GM10248 (cell line): Measurements from ENCODE around the gene EPX.

ENCODE experiments used
- CTCF ChIA-PET: fragments of 300-600 bp; sonication (Branson Sonifier 250); formaldehyde crosslinking; extraction: SDS; loops from one replicate; lab custom pipeline; 2021; ENCODE audit warnings: antibody characterized with exemption; lab: Yijun Ruan, JAX
- POLR2A ChIA-PET: fragments of 350-650 bp; sonication (Branson Sonifier 250); formaldehyde crosslinking; extraction: SDS; loops from one replicate; lab custom pipeline; 2020; ENCODE audit warnings: antibody characterized with exemption; lab: Yijun Ruan, JAX
- DNase-seq: peaks from one replicate; pipeline ENCODE4 v3.0.0; 2012; ENCODE audit errors: extremely low spot score
- CTCF ChIP-seq: IDR thresholded peaks from 2 replicates; pipeline ENCODE4 v1.5.1; 2012; ENCODE audit warnings: mild to moderate bottlenecking, low read depth; ENCODE audit errors: extremely low read depth, missing control alignments, control extremely low read depth

EPX gene

DNA sequence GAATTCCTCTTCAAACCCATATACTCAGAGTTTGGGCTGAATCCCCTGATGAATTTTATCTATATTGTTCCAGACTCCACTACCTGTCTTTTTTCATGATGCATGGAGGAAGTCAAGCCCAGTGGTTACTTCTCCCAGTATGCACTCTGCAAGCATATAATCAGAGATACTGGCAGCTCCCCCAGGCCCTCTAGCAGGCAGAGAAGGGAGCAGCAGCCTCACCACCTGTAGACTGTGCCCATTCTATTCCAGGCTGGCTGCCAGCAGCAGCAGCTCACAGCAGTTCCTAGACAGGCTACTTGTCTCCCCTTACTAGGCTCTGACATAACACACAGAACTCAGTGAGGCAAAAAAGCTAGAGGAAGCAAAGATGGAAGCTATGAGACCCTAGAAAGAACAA, 23.2 kb downstream of the EPX start:
- no peak for DNase-seq
- no peak for TF ChIP-seq CTCF
- POLR2A ChIA-PET = no interaction called here
- CTCF ChIA-PET = interaction anchor here (0.8 to 9.2 kb wide), 6 partner anchors 15 to 972 kb away, joined by 3 to 77 read pairs (median 6); no protein-coding TSS in a partner anchor

DNA sequence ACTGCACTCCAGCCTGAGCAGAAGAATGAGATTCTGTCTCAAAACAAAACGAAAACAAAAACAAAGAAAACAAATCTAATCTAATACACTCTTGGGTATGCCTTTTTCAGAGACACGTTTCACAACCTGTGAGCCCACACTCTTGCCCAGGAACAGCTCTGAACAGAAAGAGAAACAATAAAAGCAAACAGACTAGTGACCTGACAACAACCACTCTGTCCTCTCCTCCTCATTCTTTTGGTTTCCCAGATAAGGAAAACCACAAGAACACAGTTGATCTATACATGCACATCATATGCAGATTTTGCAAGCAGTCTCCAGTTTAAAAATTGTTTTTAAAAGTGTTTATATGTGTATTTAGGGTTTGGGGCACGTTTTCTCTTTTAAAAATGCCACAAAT, 25.2 kb downstream of the EPX start:
- ChIA-PET POLR2A (no interaction called here), CTCF (interaction anchor here (1.5 to 9.2 kb wide), 4 partner anchors 13 to 32 kb away, joined by 3 to 77 read pairs (median 36); no protein-coding TSS in a partner anchor)
- no peak for DNase-seq
- TF ChIP-seq CTCF = no peak

DNA sequence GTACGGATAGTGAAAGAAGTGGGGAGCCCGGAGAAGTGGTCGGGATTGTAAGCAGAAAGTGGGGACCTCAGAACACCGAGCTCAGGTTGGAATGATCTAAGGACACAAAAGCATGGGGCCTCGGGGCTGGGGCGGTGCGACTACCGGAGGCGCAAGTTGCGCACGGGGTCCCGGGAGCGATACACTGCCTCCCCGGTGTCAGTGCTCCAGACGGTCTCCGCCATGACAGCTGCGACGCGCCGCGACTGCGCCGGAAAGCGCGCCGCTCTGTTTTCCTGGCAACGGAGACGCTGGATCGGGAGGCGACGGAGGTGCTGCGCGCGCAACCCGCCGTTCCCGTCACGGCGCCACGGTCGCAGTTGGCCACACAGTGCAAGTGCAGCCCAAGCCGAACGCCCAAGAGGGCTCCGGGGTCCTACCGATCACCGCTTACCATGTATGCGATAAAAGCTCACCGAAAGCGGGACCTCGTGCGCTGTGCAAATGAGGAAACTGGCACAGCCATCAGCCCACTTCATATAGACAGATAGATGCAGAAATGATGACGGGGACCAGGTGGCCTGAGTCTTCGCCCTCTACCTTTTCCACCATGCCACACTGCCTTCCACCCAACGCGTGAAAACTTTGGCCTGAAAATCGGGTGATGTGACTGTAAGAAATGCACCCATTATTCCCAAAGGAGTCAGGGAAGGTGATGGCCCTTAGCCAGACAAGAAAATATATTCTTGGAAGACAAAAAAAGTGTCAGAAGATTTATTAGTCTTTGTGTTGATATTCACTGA, 26.7 kb downstream of the EPX start, which contains the start of gene MKS1:
Gene MKS1, minus strand, starts transcription at position 249 of the 782 bp plus-strand sequence. Its CDS starts 25 bp downstream, at position 224.
- ChIA-PET CTCF (interaction anchor here (1.0 to 5.7 kb wide), 12 partner anchors 9 to 309 kb away, joined by 3 to 52 read pairs (median 4); no protein-coding TSS in a partner anchor), POLR2A (interaction anchor here (0.5 kb wide), 1 partner anchor 136 kb away, joined by 3 read pairs; the partner anchor contains the start of gene DYNLL2)
- peak; percentile 99 for DNase-seq
- peak; percentile 72 for TF ChIP-seq CTCF

DNA sequence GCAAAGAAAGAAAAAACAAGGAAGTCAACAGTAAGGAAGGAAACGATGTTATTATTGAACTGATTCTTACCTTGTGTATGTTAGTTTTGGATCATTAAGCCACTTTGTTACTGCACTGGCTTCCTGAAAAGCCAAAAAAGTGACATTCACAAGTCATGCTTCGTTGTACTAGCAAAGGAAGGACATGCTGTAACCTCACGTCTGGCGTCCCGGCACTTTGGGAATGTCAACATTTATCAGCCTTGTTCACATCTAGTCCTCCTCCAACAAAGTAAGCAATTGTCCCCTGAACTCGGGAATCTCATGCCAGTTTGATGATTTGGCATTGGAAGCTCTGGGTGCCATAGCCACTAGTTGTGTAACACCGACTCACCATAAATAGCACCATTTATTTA, 27.3 kb downstream of the EPX start:
- CTCF ChIA-PET = interaction anchor here (1.0 to 5.7 kb wide), 9 partner anchors 10 to 39 kb away, joined by 3 to 52 read pairs (median 7); no protein-coding TSS in a partner anchor
- TF ChIP-seq CTCF = no peak
- POLR2A ChIA-PET = no interaction called here

DNA sequence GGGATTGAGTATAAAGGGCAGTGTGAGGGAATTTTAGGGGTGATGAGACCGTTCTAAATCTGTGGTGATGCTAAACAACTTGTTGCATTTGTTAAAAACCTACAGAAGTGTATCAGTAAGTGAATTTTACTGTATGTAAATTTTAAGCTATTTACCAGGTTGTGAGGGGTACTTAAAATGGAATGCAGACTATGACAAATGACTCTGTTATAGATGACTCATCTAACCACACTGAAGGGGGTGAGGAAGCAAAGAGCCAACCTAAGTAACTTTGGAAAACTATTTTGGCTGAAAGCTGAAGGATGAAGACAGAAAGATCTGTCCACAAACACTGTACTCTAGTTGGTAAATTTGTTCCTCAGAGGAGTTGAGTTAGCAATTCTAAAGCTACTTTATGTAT, 31.8 kb downstream of the EPX start:
- TF ChIP-seq CTCF = no peak
- ChIA-PET POLR2A (no interaction called here), CTCF (interaction anchor here (0.7 kb wide), 1 partner anchor 18 kb away, joined by 3 read pairs; no protein-coding TSS in a partner anchor)
- DNase-seq = no peak

More for the DNA sequence above, 27.3 kb downstream of the EPX start:
- no peak for DNase-seq

DNA sequence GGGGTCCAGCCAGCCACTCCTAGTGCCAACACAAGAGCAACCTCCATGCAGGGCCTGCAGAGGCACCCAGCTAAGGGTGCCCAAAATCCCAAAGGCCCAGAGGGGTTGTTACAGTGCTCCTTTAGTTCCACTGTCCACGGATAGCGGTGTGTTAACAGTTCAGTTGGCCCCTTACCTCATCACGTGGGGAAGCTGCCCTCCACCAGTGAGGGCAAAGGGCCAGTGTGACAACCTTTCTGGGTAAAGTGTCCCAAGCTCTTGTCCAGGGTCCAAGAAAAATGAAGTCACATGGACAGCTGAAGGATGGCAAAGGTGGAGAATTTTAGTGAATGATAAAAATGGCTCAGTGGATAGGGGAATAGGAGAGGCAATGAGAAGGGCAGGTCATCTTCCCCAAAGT, 35.2 kb downstream of the EPX start:
- CTCF ChIA-PET = interaction anchor here (1.4 to 8.6 kb wide), 5 partner anchors 9 to 28 kb away, joined by 4 to 77 read pairs (median 14); partner anchors contain the start of genes LPO and MKS1
- no peak for TF ChIP-seq CTCF
- POLR2A ChIA-PET = no interaction called here
- no peak for DNase-seq
